GM12875 (cell line): ENCODE data around the gene MTRR.

Source experiments
- H3K4me3 ChIP-seq: one replicate; pipeline ENCODE4 v1.5.1; 2011; ENCODE audit warnings: low read depth, low read length, control low read depth
- CTCF ChIP-seq: IDR thresholded peaks from 2 replicates; pipeline ENCODE4 v1.5.1; 2011; ENCODE audit warnings: low read depth, mild to moderate bottlenecking, control low read depth, inconsistent platforms, low read length, moderate library complexity, borderline replicate concordance; ENCODE audit not compliant: insufficient read depth

MTRR gene

DNA sequence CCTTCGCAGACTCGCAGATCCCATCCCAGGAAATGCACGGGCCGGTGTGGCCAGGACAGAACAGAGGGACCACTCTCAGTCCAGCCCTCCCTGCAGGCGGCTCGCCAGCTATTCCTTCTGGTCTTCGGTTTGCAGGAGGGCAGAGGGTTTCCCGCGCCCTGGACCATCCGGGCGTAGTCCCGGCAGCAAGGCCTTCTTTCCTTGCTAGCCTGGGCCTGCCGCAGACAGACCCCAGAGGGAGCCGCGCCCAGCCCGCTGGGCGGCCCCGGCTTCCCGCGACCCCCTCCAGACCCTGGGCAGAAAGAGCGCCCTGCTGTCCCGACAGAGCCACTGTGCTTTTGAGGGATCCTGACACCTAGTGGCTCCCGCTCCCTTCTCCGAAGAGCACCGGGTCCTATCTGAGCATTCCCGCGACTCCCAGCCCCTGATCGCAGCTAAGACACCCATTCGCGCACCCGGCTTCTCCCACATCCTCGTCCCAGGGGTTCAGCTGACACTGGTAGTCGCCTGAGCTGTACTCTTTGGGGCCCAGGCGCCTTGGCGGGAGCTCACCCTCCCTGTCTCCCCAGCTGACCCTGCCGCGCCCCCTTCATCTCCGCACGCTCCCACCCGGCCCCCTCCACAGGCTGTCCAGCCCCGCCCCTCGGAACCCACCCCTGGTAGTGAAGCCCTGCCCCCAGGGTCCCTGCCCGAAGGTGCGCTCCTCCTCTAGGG, 19.1 kb upstream of the MTRR start:
- no peak overlapping the region for H3K4me3 ChIP-seq

GRCh38 chr5:7850395-7851239, 18.3 kb upstream of the MTRR start, which contains the start of gene CFAP90:
Gene CFAP90, minus strand, starts transcription at chr5:7851133. Its CDS starts 112 bp downstream, at chr5:7851021.
- TF ChIP-seq CTCF, result no peak
- no peak within 1 kb of the TSS for H3K4me3 ChIP-seq

More for the DNA sequence above, 19.1 kb upstream of the MTRR start:
- TF ChIP-seq CTCF, result no peak

DNA sequence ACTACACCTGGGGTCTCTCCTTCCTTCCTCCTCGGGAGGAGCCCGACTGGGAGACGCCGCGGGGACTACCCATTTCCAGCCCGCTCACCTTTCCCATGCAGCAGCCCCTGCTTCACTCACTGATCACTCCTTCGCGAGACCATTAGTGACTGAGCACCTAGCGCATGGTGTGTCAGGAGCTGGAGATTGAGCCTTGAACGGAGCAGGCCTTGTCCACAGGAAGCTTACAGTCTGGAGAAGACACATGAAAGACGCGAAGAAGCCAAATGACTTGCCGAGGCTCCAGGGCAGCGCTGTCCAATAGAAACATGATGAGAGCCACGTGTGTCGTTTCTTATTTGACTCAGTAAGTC, 17.7 kb upstream of the MTRR start:
- H3K4me3 ChIP-seq, result no peak overlapping the region
- TF ChIP-seq CTCF, result no peak

DNA sequence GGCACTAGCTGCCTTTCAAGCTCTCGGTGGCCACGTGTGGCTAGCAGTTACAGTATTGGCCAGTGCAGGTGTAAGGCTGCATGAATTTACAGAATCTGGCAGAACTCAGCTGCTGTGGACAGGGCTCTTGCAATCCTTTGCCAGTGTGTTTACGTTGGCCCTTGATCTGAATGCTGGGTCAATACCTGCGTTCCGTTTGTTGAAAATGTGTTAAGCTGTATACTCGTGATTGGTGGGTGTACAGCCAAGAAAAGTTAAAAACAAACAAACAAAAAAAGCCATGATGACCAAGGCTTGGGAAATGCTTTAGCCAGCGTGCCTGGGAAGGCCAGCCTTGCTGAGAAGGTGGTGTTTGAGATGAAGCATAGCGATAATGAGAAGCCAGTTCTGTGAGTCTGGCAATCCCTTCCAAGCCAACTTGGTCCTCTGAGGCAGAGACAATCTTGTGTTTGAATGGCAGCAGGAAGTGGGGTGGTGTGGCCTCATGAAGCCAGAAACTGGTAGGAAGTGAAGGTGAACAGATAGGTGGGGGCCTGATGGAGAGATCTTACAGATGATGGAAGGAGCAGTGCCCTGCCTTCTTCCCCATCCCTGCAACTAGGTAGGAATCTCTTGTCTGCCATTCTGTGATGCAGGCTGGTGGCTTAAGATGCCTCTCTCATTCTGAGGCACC, 17.2 kb upstream of the MTRR start:
- no peak overlapping the region for H3K4me3 ChIP-seq
- TF ChIP-seq CTCF, result no peak

GRCh38 chr5:7852542-7852941, 16.4 kb upstream of the MTRR start:
- no peak for TF ChIP-seq CTCF
- H3K4me3 ChIP-seq, result no peak overlapping the region

DNA sequence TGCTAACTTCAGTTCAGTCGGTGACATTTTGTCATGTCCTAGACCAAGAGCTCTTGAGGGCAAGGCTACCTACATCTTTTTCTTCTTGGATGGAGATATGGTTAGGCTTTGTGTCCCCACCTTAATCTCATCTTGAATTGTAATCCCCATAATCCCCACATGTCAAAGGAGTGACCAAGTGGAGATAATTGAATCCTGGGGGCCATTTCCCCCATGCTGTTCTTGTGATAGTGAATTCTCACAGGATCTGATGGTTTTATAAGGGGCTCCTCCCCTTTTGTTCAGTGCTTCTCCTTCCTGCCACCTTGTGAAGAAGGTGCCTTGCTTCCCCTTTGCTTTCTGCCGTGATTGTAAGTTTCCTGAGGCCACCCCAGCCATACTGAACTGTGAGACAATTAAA, 16.0 kb upstream of the MTRR start:
- no peak for TF ChIP-seq CTCF
- no peak overlapping the region for H3K4me3 ChIP-seq
